ENCODE results near the gene PLOD3.

PLOD3 gene

GRCh38 chr7:101237206-101238067 is 20.1 kb upstream of the PLOD3 start, which contains the start of gene CLDN15:
CLDN15 (minus strand) TSS chr7:101237802; CDS start chr7:101237581, 221 bp downstream.
- Histone ChIP-seq H3K9ac (ENCODE audit: low read length) (no peak within 1 kb of the TSS), H3K36me3 (ENCODE audit: insufficient read depth, low read length) (peaks cover 19% of the 10 kb centered on the region), H3K4me1 (ENCODE audit: insufficient read depth, low read length) (peaks cover 15% of the 10 kb centered on the region), H3K27me3 (ENCODE audit: control insufficient read depth in 1 of 2, insufficient read depth in 2 of 2, low read length in 2 of 2) (peaks cover 0 to 4% of the 10 kb centered on the region in 2 donors), H3K9me3 (ENCODE audit: low read length) (no peaks in the 10 kb centered on the region), H3K4me3 (ENCODE audit: low read depth in 1 of 2, low read length in 2 of 2) (peak within 1 kb of the TSS in 1 of 2 donors; percentile 48), H3K27ac (ENCODE audit: low read depth, low read length) (peak within 1 kb of the TSS; percentile 14)

GRCh38 chr7:101236292-101236835 is 19.0 kb upstream of the PLOD3 start:
- Histone ChIP-seq H3K4me1 (ENCODE audit: insufficient read depth, low read length) (peaks cover 15% of the 10 kb centered on the region), H3K9ac (ENCODE audit: low read length) (no peak overlapping the region), H3K36me3 (ENCODE audit: insufficient read depth, low read length) (peaks cover 19% of the 10 kb centered on the region), H3K4me3 (ENCODE audit: low read depth in 1 of 2, low read length in 2 of 2) (no peak overlapping the region), H3K9me3 (ENCODE audit: low read length) (no peaks in the 10 kb centered on the region), H3K27me3 (ENCODE audit: control insufficient read depth in 1 of 2, insufficient read depth in 2 of 2, low read length in 2 of 2) (peaks cover 0 to 4% of the 10 kb centered on the region in 2 donors), H3K27ac (ENCODE audit: low read depth, low read length) (no peak overlapping the region)

- Histone ChIP-seq H3K36me3 (ENCODE audit: insufficient read depth, low read length) (peaks cover 14% of the 10 kb centered on the region), H3K27ac (ENCODE audit: low read depth, low read length) (no peak overlapping the region), H3K27me3 (ENCODE audit: control insufficient read depth in 1 of 2, insufficient read depth in 2 of 2, low read length in 2 of 2) (peaks cover 0 to 4% of the 10 kb centered on the region in 2 donors), H3K9ac (ENCODE audit: low read length) (no peak overlapping the region), H3K4me1 (ENCODE audit: insufficient read depth, low read length) (peaks cover 15% of the 10 kb centered on the region), H3K4me3 (ENCODE audit: low read depth in 1 of 2, low read length in 2 of 2) (no peak overlapping the region), H3K9me3 (ENCODE audit: low read length) (no peaks in the 10 kb centered on the region)
Measured at GRCh38 chr7:101235522-101235921, 18.1 kb upstream of the PLOD3 start.

- Histone ChIP-seq H3K36me3 (ENCODE audit: insufficient read depth, low read length) (peaks cover 9% of the 10 kb centered on the region), H3K9ac (ENCODE audit: low read length) (no peak overlapping the region), H3K4me1 (ENCODE audit: insufficient read depth, low read length) (peaks cover 15% of the 10 kb centered on the region), H3K4me3 (ENCODE audit: low read depth in 1 of 2, low read length in 2 of 2) (no peak overlapping the region), H3K27ac (ENCODE audit: low read depth, low read length) (no peak overlapping the region), H3K27me3 (ENCODE audit: control insufficient read depth in 1 of 2, insufficient read depth in 2 of 2, low read length in 2 of 2) (peaks cover 0 to 4% of the 10 kb centered on the region in 2 donors), H3K9me3 (ENCODE audit: low read length) (no peaks in the 10 kb centered on the region)
Measured at GRCh38 chr7:101235050-101235449, 17.7 kb upstream of the PLOD3 start.

- H3K4me1 ChIP-seq (ENCODE audit: insufficient read depth, low read length): peaks cover 15% of the 10 kb centered on the region
- H3K9me3 ChIP-seq (ENCODE audit: low read length): no peaks in the 10 kb centered on the region
- H3K27ac ChIP-seq (ENCODE audit: low read depth, low read length): no peak overlapping the region
- H3K9ac ChIP-seq (ENCODE audit: low read length): no peak overlapping the region
- peaks cover 5% of the 10 kb centered on the region for H3K36me3 ChIP-seq (ENCODE audit: insufficient read depth, low read length)
- H3K27me3 ChIP-seq (ENCODE audit: control insufficient read depth in 1 of 2, insufficient read depth in 2 of 2, low read length in 2 of 2): peaks cover 0 to 4% of the 10 kb centered on the region in 2 donors
- no peak overlapping the region for H3K4me3 ChIP-seq (ENCODE audit: low read depth in 1 of 2, low read length in 2 of 2)
Measured at GRCh38 chr7:101234636-101235035, 17.3 kb upstream of the PLOD3 start.

GRCh38 chr7:101233907-101234547 is 16.6 kb upstream of the PLOD3 start:
- Histone ChIP-seq H3K36me3 (ENCODE audit: insufficient read depth, low read length) (no peaks in the 10 kb centered on the region), H3K9ac (ENCODE audit: low read length) (no peak overlapping the region), H3K4me3 (ENCODE audit: low read depth in 1 of 2, low read length in 2 of 2) (no peak overlapping the region), H3K4me1 (ENCODE audit: insufficient read depth, low read length) (peaks cover 15% of the 10 kb centered on the region), H3K9me3 (ENCODE audit: low read length) (no peaks in the 10 kb centered on the region), H3K27ac (ENCODE audit: low read depth, low read length) (no peak overlapping the region), H3K27me3 (ENCODE audit: control insufficient read depth in 1 of 2, insufficient read depth in 2 of 2, low read length in 2 of 2) (peaks cover 0 to 4% of the 10 kb centered on the region in 2 donors)

- H3K4me3 ChIP-seq (ENCODE audit: low read depth in 1 of 2, low read length in 2 of 2): no peak overlapping the region
- H3K4me1 ChIP-seq (ENCODE audit: insufficient read depth, low read length): peaks cover 3% of the 10 kb centered on the region
- peaks cover 0 to 4% of the 10 kb centered on the region in 2 donors for H3K27me3 ChIP-seq (ENCODE audit: control insufficient read depth in 1 of 2, insufficient read depth in 2 of 2, low read length in 2 of 2)
- H3K9me3 ChIP-seq (ENCODE audit: low read length): no peaks in the 10 kb centered on the region
- H3K27ac ChIP-seq (ENCODE audit: low read depth, low read length): no peak overlapping the region
- H3K36me3 ChIP-seq (ENCODE audit: insufficient read depth, low read length): peaks cover 7% of the 10 kb centered on the region
- no peak overlapping the region for H3K9ac ChIP-seq (ENCODE audit: low read length)
Measured at GRCh38 chr7:101232141-101232850, 14.9 kb upstream of the PLOD3 start.

GRCh38 chr7:101231644-101232043 is 14.3 kb upstream of the PLOD3 start:
- H3K9me3 ChIP-seq (ENCODE audit: low read length): no peaks in the 10 kb centered on the region
- peaks cover 10% of the 10 kb centered on the region for H3K36me3 ChIP-seq (ENCODE audit: insufficient read depth, low read length)
- H3K4me1 ChIP-seq (ENCODE audit: insufficient read depth, low read length): no peaks in the 10 kb centered on the region
- no peak overlapping the region for H3K9ac ChIP-seq (ENCODE audit: low read length)
- no peak overlapping the region for H3K27ac ChIP-seq (ENCODE audit: low read depth, low read length)
- peaks cover 0 to 4% of the 10 kb centered on the region in 2 donors for H3K27me3 ChIP-seq (ENCODE audit: control insufficient read depth in 1 of 2, insufficient read depth in 2 of 2, low read length in 2 of 2)
- no peak overlapping the region for H3K4me3 ChIP-seq (ENCODE audit: low read depth in 1 of 2, low read length in 2 of 2)

GRCh38 chr7:101226721-101227120 is 9.3 kb upstream of the PLOD3 start:
- Histone ChIP-seq H3K36me3 (ENCODE audit: insufficient read depth, low read length) (peaks cover 29% of the 10 kb centered on the region), H3K4me3 (ENCODE audit: low read depth in 1 of 2, low read length in 2 of 2) (no peak overlapping the region), H3K27me3 (ENCODE audit: control insufficient read depth in 1 of 2, insufficient read depth in 2 of 2, low read length in 2 of 2) (no peaks in the 10 kb centered on the region), H3K9ac (ENCODE audit: low read length) (no peak overlapping the region), H3K9me3 (ENCODE audit: low read length) (no peaks in the 10 kb centered on the region), H3K27ac (ENCODE audit: low read depth, low read length) (no peak overlapping the region), H3K4me1 (ENCODE audit: insufficient read depth, low read length) (no peaks in the 10 kb centered on the region)

GRCh38 chr7:101225650-101226049 is 8.3 kb upstream of the PLOD3 start:
- Histone ChIP-seq H3K36me3 (ENCODE audit: insufficient read depth, low read length) (peaks cover 29% of the 10 kb centered on the region), H3K4me1 (ENCODE audit: insufficient read depth, low read length) (no peaks in the 10 kb centered on the region), H3K27ac (ENCODE audit: low read depth, low read length) (no peak overlapping the region), H3K27me3 (ENCODE audit: control insufficient read depth in 1 of 2, insufficient read depth in 2 of 2, low read length in 2 of 2) (no peaks in the 10 kb centered on the region), H3K4me3 (ENCODE audit: low read depth in 1 of 2, low read length in 2 of 2) (no peak overlapping the region), H3K9me3 (ENCODE audit: low read length) (no peaks in the 10 kb centered on the region), H3K9ac (ENCODE audit: low read length) (no peak overlapping the region)

- Histone ChIP-seq H3K9me3 (ENCODE audit: low read length) (no peaks in the 10 kb centered on the region), H3K4me3 (ENCODE audit: low read depth in 1 of 2, low read length in 2 of 2) (no peak overlapping the region), H3K27me3 (ENCODE audit: control insufficient read depth in 1 of 2, insufficient read depth in 2 of 2, low read length in 2 of 2) (no peaks in the 10 kb centered on the region), H3K36me3 (ENCODE audit: insufficient read depth, low read length) (peaks cover 28% of the 10 kb centered on the region), H3K27ac (ENCODE audit: low read depth, low read length) (no peak overlapping the region), H3K4me1 (ENCODE audit: insufficient read depth, low read length) (peaks cover 8% of the 10 kb centered on the region), H3K9ac (ENCODE audit: low read length) (no peak overlapping the region)
Measured at GRCh38 chr7:101223528-101223927, 6.1 kb upstream of the PLOD3 start.

Measured in muscle layer of colon (tissue), 2 donors.